ENCODE data around the gene ADIPOQ.

- TF ChIP-seq CTCF (IDR thresholded peaks at IDR 0.05; ENCODE audit: low read length): no peak
- no peak for TF ChIP-seq EZH2 (optimal IDR thresholded peaks at IDR 0.05; ENCODE audit: low read depth, low read length)
- no peak for TF ChIP-seq EZH2phosphoT487 (IDR thresholded peaks at IDR 0.05; ENCODE audit: low read length)
Observed at GRCh38 chr3:186870421-186871201, 28.1 kb downstream of the ADIPOQ start.
